ENCODE measurements around the gene FASLG. TPM values are rescaled to one million over a fixed set of nuclear protein-coding genes. Genes with fewer than 3 reads are reported as not detected.

The FASLG gene
- total RNA-seq, 4 donors from 2014 or later = 0.15 to 0.57 (median 0.21) TPM; not detected in 1

DNA sequence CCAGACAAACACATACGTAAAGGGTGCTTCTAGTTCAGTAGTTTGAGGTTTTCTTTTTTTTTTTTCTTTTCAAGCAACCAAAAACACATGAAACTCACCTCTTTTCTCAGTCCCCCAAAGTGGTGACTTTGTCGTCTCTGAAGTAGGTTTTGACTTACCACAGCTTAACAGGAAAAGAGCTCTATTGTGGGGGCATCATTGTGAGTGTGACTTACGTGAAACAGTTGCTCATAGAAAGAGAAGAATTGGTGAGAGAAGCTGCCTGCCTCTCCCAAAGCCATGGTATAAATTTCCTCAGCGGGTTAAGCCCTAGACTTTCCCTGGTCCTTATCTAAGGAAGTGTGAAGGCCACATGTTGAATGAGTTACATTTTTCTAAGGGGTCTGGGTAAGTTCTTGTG lies 11.9 kb downstream of the FASLG start:
- Histone ChIP-seq H3K4me3 (no peak overlapping the region), H3K36me3 (no peaks in the 10 kb centered on the region), H3K27ac (no peak overlapping the region), H3K27me3 (no peaks in the 10 kb centered on the region), H3K9me3 (no peaks in the 10 kb centered on the region), H3K4me1 (no peaks in the 10 kb centered on the region)
- intact Hi-C loops (cut with DNase I) = no loop called here
- 63 to 76% methylated on average over 4 of the region's 4 CpGs for WGBS, 2 donors
- TF ChIP-seq, protein P1, sequence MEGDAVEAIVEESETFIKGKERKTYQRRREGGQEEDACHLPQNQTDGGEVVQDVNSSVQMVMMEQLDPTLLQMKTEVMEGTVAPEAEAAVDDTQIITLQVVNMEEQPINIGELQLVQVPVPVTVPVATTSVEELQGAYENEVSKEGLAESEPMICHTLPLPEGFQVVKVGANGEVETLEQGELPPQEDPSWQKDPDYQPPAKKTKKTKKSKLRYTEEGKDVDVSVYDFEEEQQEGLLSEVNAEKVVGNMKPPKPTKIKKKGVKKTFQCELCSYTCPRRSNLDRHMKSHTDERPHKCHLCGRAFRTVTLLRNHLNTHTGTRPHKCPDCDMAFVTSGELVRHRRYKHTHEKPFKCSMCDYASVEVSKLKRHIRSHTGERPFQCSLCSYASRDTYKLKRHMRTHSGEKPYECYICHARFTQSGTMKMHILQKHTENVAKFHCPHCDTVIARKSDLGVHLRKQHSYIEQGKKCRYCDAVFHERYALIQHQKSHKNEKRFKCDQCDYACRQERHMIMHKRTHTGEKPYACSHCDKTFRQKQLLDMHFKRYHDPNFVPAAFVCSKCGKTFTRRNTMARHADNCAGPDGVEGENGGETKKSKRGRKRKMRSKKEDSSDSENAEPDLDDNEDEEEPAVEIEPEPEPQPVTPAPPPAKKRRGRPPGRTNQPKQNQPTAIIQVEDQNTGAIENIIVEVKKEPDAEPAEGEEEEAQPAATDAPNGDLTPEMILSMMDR (IDR thresholded peaks at IDR 0.05) = no peak
- TF ChIP-seq POLR2A (IDR thresholded peaks at IDR 0.05) = no peak
- DNase-seq = no peak

DNA sequence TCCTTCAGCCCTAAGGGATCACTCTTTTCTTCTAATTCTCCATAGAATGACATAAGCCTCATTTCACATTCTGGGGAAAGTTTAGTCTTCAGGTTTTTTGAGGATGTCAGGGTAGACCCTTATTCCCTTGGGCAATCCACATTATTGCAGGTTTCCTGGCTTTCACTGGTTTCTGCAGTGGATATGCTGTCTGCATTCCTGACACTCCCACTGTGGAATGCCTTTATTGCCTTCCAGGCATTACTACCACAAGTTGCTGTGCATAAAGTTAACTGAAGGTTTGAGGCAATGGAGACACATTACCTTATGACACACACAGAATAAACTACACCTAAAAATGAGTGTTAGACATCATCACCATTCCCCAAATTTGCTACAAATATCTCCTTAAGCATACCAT lies 12.7 kb downstream of the FASLG start:
- H3K27me3 ChIP-seq = no peaks in the 10 kb centered on the region
- no peaks in the 10 kb centered on the region for H3K9me3 ChIP-seq
- no peaks in the 10 kb centered on the region for H3K36me3 ChIP-seq
- no peaks in the 10 kb centered on the region for H3K4me1 ChIP-seq
- intact Hi-C loops (cut with DNase I) = no loop called here
- H3K4me3 ChIP-seq = no peak overlapping the region
- H3K27ac ChIP-seq = no peak overlapping the region
- no peak for DNase-seq
- TF ChIP-seq, protein P1 (IDR thresholded peaks at IDR 0.05) = no peak
- no peak for TF ChIP-seq POLR2A (IDR thresholded peaks at IDR 0.05)

DNA sequence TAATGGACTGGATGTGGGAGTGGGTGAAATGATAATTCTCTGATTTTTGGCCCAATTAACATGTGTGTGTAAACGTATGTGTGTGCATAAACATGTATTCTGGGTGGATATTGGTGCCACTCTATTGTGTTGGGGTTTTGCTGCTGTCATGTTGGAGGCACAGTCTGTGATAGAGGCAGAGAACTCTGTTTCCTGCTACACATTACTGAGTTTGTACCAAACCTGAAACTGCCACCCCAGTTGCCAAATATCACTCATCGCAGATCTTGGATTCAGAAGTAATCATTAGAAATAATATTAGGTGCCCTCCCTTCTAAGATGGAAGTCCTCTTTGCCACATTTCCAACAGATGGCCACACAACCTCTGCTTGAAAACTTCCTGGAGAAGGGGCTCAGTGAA lies 13.8 kb downstream of the FASLG start:
- no peaks in the 10 kb centered on the region for H3K27me3 ChIP-seq
- no peaks in the 10 kb centered on the region for H3K4me1 ChIP-seq
- intact Hi-C loops (cut with DNase I) = no loop called here
- H3K9me3 ChIP-seq = no peaks in the 10 kb centered on the region
- H3K27ac ChIP-seq = no peak overlapping the region
- no peaks in the 10 kb centered on the region for H3K36me3 ChIP-seq
- no peak for DNase-seq
- 32 to 96% methylated on average over 2 of the region's 2 CpGs for WGBS, 2 donors
- TF ChIP-seq POLR2A (IDR thresholded peaks at IDR 0.05) = no peak
- TF ChIP-seq, protein P1 (IDR thresholded peaks at IDR 0.05) = no peak
- no peak overlapping the region for H3K4me3 ChIP-seq

DNA sequence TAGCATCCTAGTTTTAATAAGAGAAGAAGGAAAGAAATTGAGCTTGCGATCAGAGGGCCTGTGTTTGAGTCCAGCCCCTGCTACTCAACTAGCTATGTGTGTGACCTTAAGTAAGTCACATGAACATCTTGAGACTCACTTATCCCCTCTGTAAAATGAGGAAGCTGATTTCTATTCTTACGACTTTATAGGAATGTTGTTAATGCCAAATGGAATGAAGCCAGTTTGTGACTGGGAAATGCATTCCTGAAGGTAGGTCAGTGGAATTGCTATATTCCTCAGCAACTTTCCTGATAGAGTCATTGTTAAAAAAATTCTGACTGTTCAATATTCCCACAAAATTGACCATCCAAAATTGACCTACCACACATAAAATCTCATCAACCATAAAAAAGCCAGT lies 14.9 kb downstream of the FASLG start:
- Histone ChIP-seq H3K36me3 (no peaks in the 10 kb centered on the region), H3K27me3 (no peaks in the 10 kb centered on the region), H3K27ac (no peak overlapping the region), H3K4me1 (no peaks in the 10 kb centered on the region), H3K4me3 (no peak overlapping the region), H3K9me3 (peaks cover 0 to under 1% (median 0%) of the 10 kb centered on the region in 3 donors)
- intact Hi-C loops (cut with DNase I) = no loop called here
- TF ChIP-seq POLR2A (IDR thresholded peaks at IDR 0.05) = no peak
- TF ChIP-seq, protein P1 (IDR thresholded peaks at IDR 0.05) = no peak
- no peak for DNase-seq
- 61 to 77% methylated on average over 2 of the region's 2 CpGs for WGBS, 2 donors

DNA sequence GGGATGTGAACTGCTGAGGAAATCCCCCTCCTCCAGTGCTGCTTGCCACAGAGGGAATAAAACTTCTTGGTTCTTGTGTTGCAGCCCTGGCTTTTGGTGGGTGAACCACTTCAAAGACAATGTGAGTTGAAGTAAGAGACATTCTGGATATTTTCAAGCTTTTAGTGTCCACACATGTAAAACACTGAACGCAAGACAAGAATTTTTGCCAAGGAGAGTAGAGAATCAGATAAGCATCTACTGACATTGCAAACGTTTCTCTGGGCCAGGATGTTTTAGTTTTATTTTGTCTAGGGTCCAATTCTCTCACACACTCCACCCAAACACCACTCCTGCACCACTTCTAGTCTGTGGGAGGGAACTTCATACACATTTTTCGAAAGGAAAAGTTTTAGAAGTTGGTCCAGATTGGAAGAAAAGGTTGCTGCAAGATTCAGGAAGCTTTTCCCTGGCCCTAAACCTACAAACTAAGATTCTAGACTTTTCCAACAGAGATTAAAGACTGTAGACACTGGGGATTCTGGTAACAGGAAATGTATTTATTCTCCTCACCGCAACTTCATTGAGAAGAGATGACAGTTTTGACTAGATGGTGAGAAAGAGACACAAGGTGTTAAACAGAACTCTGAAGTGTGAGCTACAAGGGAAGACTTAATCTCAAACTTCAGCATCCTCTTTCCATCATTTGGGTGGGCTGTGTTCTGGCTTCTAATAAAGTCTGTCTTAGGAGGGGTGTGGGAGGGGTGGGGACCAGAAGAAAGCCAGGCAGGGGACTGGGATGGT lies 16.1 kb downstream of the FASLG start:
- H3K4me1 ChIP-seq = no peaks in the 10 kb centered on the region
- 55 to 63% methylated on average over 4 of the region's 4 CpGs for WGBS, 2 donors
- H3K27ac ChIP-seq = no peak overlapping the region
- no peak for DNase-seq
- no peak overlapping the region for H3K4me3 ChIP-seq
- H3K27me3 ChIP-seq = no peaks in the 10 kb centered on the region
- H3K9me3 ChIP-seq = peaks cover 0 to 7% (median 6%) of the 10 kb centered on the region in 3 donors
- no peak for TF ChIP-seq POLR2A (IDR thresholded peaks at IDR 0.05)
- TF ChIP-seq, protein P1 (IDR thresholded peaks at IDR 0.05) = no peak
- intact Hi-C loops (cut with DNase I) = no loop called here
- no peaks in the 10 kb centered on the region for H3K36me3 ChIP-seq
